Astrocyte of the spinal cord (primary cell): Measurements from ENCODE around the gene SCGB1C1.

ENCODE experiments used
- DNase-seq: peaks from one replicate; pipeline ENCODE4 v3.0.0; 2011; ENCODE audit warnings: low read depth, low spot score
- H3K4me3 ChIP-seq: 2 replicates; pipeline ENCODE4 v1.5.1; 2011; ENCODE audit warnings: low read depth, mild to moderate bottlenecking, low read length, moderate library complexity
- CTCF ChIP-seq: IDR thresholded peaks from 2 replicates; pipeline ENCODE4 v1.5.1; 2012; ENCODE audit warnings: low read depth, mild to moderate bottlenecking, low read length, inconsistent platforms
- in situ Hi-C: cut with HindIII; loops from 2 replicates; pipeline ENCODE4 v1.10.0; 2017; ENCODE audit warnings: low sequenced_read_pairs

Gene SCGB1C1

GRCh38 chr11:202490-202889 lies 9.6 kb downstream of the SCGB1C1 start:
- no peak for DNase-seq
- no peak overlapping the region for H3K4me3 ChIP-seq
- in situ Hi-C loops, result no loop called here
- TF ChIP-seq CTCF, result no peak

GRCh38 chr11:203056-203944 lies 10.4 kb downstream of the SCGB1C1 start:
- no peak overlapping the region for H3K4me3 ChIP-seq
- no peak for DNase-seq
- no peak for TF ChIP-seq CTCF
- in situ Hi-C loops, result no loop called here

GRCh38 chr11:203945-204586 lies 11.2 kb downstream of the SCGB1C1 start:
- no peak for TF ChIP-seq CTCF
- no peak for DNase-seq
- H3K4me3 ChIP-seq, result no peak overlapping the region
- in situ Hi-C loops, result no loop called here

- H3K4me3 ChIP-seq, result no peak overlapping the region
- TF ChIP-seq CTCF, result no peak
- in situ Hi-C loops, result no loop called here
- DNase-seq, result no peak
Observed at GRCh38 chr11:204587-205109, 11.8 kb downstream of the SCGB1C1 start.

- no peak overlapping the region for H3K4me3 ChIP-seq
- in situ Hi-C loops, result no loop called here
- TF ChIP-seq CTCF, result no peak
- DNase-seq, result no peak
Observed at GRCh38 chr11:205221-206001, 12.5 kb downstream of the SCGB1C1 start.

GRCh38 chr11:206002-206384 lies 13.1 kb downstream of the SCGB1C1 start:
- in situ Hi-C loops, result no loop called here
- TF ChIP-seq CTCF, result no peak
- DNase-seq, result no peak
- peak overlapping the region; percentile 90 for H3K4me3 ChIP-seq
